ENCODE measurements around the gene CIP2A.

- TF ChIP-seq POLR2AphosphoS5 (IDR thresholded peaks at IDR 0.05), result no peak
- TF ChIP-seq CTCF (IDR thresholded peaks at IDR 0.05), result no peak
- TF ChIP-seq POLR2A (IDR thresholded peaks at IDR 0.05; ENCODE audit: low read depth), result no peak
- TF ChIP-seq EP300 (IDR thresholded peaks at IDR 0.05), result no peak
Observed at GRCh38 chr3:108595321-108595720, 6.1 kb upstream of the CIP2A start.
